Measurements from ENCODE around the gene HAUS7. TPM values are rescaled to one million over a fixed set of nuclear protein-coding genes. Genes with fewer than 3 reads are reported as not detected.

Gene HAUS7
- total RNA-seq, 1 experiment from 2014 or later: 29.3 TPM

DNA sequence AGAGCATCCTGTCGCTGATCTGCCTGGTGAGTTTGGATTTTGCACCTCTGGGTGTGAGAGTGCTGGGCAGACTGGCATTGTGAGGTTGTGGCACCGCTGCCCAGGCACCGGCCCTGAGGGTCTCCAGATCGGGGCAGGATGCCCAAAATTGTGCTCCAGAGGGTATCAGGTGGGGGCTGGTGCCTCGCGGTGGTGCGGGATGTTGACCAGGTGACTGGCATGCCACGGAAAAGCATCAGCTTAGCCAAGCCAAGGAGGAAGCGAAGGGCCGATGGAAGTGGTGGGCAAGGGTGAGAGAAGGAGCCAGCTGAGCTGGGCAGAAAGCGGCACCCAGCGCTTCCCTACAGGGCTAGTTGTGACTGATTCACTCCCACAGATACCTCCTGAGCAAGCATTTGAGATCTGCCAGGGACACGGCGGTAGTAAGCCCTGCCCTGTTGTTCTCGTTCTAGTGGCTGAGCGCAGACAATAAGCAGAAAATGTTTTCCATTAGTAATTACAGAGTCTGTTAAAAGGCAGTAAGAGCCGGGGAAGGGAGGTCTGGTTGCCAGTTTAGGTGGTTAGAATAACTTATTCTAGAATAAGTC lies 58.3 kb downstream of the HAUS7 start:
- Histone ChIP-seq H4K20me1 (ENCODE audit: insufficient read depth) (no peaks in the 10 kb centered on the region), H3K27ac (no peak overlapping the region), H3K9me3 (ENCODE audit: insufficient read depth, low read depth) (no peaks in the 10 kb centered on the region), H3F3A (ENCODE audit: insufficient read depth, low read depth) (no peaks in the 10 kb centered on the region), H2AFZ (no peak overlapping the region), H3K4me2 (no peak overlapping the region), H3K36me3 (ENCODE audit: low read depth) (no peaks in the 10 kb centered on the region), H3K79me2 (ENCODE audit: low read depth) (no peaks in the 10 kb centered on the region), H3K9me2 (ENCODE audit: insufficient read depth) (no peaks in the 10 kb centered on the region), H3K4me1 (replicated peaks; ENCODE audit: insufficient read depth) (no peaks in the 10 kb centered on the region), H3K4me3 (no peak overlapping the region), H3K27me3 (ENCODE audit: insufficient read depth, low read depth) (peaks cover 81% of the 10 kb centered on the region)
- DNase-seq: no peak
- TF ChIP-seq EZH2 (IDR thresholded peaks at IDR 0.05; ENCODE audit: low read depth): no peak
- TF ChIP-seq, protein P1, sequence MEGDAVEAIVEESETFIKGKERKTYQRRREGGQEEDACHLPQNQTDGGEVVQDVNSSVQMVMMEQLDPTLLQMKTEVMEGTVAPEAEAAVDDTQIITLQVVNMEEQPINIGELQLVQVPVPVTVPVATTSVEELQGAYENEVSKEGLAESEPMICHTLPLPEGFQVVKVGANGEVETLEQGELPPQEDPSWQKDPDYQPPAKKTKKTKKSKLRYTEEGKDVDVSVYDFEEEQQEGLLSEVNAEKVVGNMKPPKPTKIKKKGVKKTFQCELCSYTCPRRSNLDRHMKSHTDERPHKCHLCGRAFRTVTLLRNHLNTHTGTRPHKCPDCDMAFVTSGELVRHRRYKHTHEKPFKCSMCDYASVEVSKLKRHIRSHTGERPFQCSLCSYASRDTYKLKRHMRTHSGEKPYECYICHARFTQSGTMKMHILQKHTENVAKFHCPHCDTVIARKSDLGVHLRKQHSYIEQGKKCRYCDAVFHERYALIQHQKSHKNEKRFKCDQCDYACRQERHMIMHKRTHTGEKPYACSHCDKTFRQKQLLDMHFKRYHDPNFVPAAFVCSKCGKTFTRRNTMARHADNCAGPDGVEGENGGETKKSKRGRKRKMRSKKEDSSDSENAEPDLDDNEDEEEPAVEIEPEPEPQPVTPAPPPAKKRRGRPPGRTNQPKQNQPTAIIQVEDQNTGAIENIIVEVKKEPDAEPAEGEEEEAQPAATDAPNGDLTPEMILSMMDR (conservative IDR thresholded peaks at IDR 0.05): no peak
- POLR2A ChIA-PET (ENCODE audit: unreplicated experiment): no interaction called here
- CTCF ChIA-PET: no interaction called here
- intact Hi-C loops (cut with micrococcal nuclease; ENCODE audit: unreplicated experiment): no loop called here
- BruUV-seq (replicated peaks): no TSS peak

DNA sequence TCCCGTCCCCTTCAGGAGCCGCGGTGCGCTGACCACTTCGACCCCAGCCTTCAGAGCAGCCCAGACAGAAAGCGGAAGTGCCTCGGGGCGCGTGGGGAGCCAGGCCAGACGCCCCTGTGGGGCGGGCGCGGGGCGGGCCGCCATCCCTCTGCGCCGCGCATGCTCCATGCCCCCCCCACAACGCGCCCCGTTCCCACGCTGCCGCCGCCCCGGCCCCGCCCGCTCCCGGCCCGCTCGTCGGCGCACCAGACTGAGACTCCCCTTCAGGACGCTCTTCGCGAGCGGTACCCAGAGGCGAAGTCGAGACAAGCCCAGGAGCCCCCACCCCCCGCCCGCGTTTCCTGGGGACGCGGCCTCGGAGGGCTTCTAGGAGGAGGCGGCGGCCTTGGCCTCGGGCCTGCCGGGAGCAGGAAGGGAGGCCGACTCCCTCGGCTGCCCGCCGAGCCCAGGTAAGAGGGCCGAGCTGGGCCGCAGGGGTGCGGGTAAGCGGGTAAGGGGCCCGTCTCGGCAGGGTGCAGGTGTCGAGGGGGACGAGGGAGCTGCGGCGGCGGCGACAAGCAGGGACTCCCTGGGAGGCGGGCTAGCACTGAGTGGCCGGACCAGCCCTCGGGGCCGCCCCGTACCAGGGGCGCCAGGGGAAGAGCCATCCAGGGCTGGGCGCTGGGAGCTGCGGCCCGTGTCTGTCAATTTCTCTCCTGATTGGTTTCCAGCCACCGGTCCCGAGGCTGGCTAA lies 59.0 kb downstream of the HAUS7 start, which contains the start of gene ZFP92:
TSS of gene ZFP92 (plus strand) at position 218 of the 733 bp plus-strand sequence. CDS start 6,851 bp downstream, outside the sequence.
- H3K27me3 ChIP-seq (ENCODE audit: insufficient read depth, low read depth): peaks cover 78% of the 10 kb centered on the region
- no peak within 1 kb of the TSS for H3K27ac ChIP-seq
- TF ChIP-seq, protein P1 (conservative IDR thresholded peaks at IDR 0.05): no peak
- TF ChIP-seq EZH2 (IDR thresholded peaks at IDR 0.05; ENCODE audit: low read depth): no peak
- no peaks in the 10 kb centered on the region for H3K36me3 ChIP-seq (ENCODE audit: low read depth)
- H3K4me3 ChIP-seq: no peak within 1 kb of the TSS
- no peaks in the 10 kb centered on the region for H4K20me1 ChIP-seq (ENCODE audit: insufficient read depth)
- H3K9me3 ChIP-seq (ENCODE audit: insufficient read depth, low read depth): no peaks in the 10 kb centered on the region
- no peaks in the 10 kb centered on the region for H3K9me2 ChIP-seq (ENCODE audit: insufficient read depth)
- POLR2A ChIA-PET (ENCODE audit: unreplicated experiment): no interaction called here
- no peaks in the 10 kb centered on the region for H3K4me1 ChIP-seq (replicated peaks; ENCODE audit: insufficient read depth)
- CTCF ChIA-PET: no interaction called here
- no peak within 1 kb of the TSS for H2AFZ ChIP-seq
- intact Hi-C loops (cut with micrococcal nuclease; ENCODE audit: unreplicated experiment): no loop called here
- no peak for DNase-seq
- H3K79me2 ChIP-seq (ENCODE audit: low read depth): no peaks in the 10 kb centered on the region
- no TSS peak for BruUV-seq (replicated peaks)
- H3K4me2 ChIP-seq: no peak within 1 kb of the TSS
- H3F3A ChIP-seq (ENCODE audit: insufficient read depth, low read depth): no peaks in the 10 kb centered on the region

DNA sequence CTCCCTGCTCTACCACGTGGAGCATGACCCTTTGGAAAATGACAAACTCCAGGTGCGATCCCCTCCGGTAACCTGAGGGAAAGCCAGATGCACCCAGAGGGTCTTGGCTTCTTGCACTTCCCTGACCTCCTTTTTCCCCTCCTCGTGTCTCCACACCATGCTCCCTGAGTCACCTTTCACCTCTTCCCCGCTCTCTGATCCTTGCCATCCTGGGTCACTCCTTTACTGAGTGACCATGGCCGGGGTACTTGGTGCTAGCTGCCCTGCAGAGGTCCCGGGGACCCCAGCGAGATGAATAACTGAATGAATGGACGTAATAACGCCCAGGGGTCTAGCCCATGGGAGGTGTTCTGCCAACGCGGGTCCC lies 59.5 kb downstream of the HAUS7 start:
- H3K27me3 ChIP-seq (ENCODE audit: insufficient read depth, low read depth): peaks cover 78% of the 10 kb centered on the region
- H3K9me3 ChIP-seq (ENCODE audit: insufficient read depth, low read depth): no peaks in the 10 kb centered on the region
- H2AFZ ChIP-seq: no peak overlapping the region
- no peak for DNase-seq
- no peaks in the 10 kb centered on the region for H3K4me1 ChIP-seq (replicated peaks; ENCODE audit: insufficient read depth)
- no peak overlapping the region for H3K4me2 ChIP-seq
- POLR2A ChIA-PET (ENCODE audit: unreplicated experiment): no interaction called here
- intact Hi-C loops (cut with micrococcal nuclease; ENCODE audit: unreplicated experiment): no loop called here
- CTCF ChIA-PET: no interaction called here
- no peak overlapping the region for H3K27ac ChIP-seq
- H3K4me3 ChIP-seq: no peak overlapping the region
- H3K79me2 ChIP-seq (ENCODE audit: low read depth): no peaks in the 10 kb centered on the region
- H4K20me1 ChIP-seq (ENCODE audit: insufficient read depth): no peaks in the 10 kb centered on the region
- BruUV-seq (replicated peaks): no TSS peak
- TF ChIP-seq EZH2 (IDR thresholded peaks at IDR 0.05; ENCODE audit: low read depth): no peak
- TF ChIP-seq, protein P1 (conservative IDR thresholded peaks at IDR 0.05): no peak
- no peaks in the 10 kb centered on the region for H3K36me3 ChIP-seq (ENCODE audit: low read depth)
- H3F3A ChIP-seq (ENCODE audit: insufficient read depth, low read depth): no peaks in the 10 kb centered on the region
- H3K9me2 ChIP-seq (ENCODE audit: insufficient read depth): no peaks in the 10 kb centered on the region
